Vagina (tissue), 2 donors: ENCODE measurements around the gene PPFIA2. TPM values are rescaled to one million over a fixed set of nuclear protein-coding genes. Genes with fewer than 3 reads are reported as not detected.

Source experiments
- DNase-seq, 2 donors: peaks; one replicate each; pipeline ENCODE4 v3.0.0-alpha.2; 2017; ENCODE audit errors: extremely low spot score in 2 of 2
- H3K27ac ChIP-seq: fragments of 200-600 bp; sonication (generic); one replicate; pipeline ENCODE4 v1.5.1; 2019
- H3K27me3 ChIP-seq: fragments of 200-600 bp; sonication (generic); one replicate; pipeline ENCODE4 v1.5.1; 2019
- H3K36me3 ChIP-seq, 2 donors: fragments of 200-600 bp; sonication (generic); one replicate each; pipeline ENCODE4 v1.5.1; 2017 to 2019
- H3K4me1 ChIP-seq: fragments of 200-600 bp; sonication (generic); one replicate; pipeline ENCODE4 v1.5.1; 2019
- H3K4me3 ChIP-seq, 2 donors: fragments of 200-600 bp; sonication (generic); 1 replicate in 1 of 2; 2 replicates in 1 of 2; pipeline ENCODE4 v1.5.1; 2016 to 2019
- H3K9me3 ChIP-seq: fragments of 200-600 bp; sonication (generic); one replicate; pipeline ENCODE4 v1.5.1; 2019
- CTCF ChIP-seq, 3 experiments: fragments of 450-650 bp in 2 of 3; fragments of 200-600 bp in 1 of 3; sonication (generic) in 1 of 3; IDR thresholded peaks; one replicate each; pipeline ENCODE4 v1.5.1; 2017 to 2019; ENCODE audit warnings: antibody characterized with exemption in 3 of 3, mild to moderate bottlenecking in 2 of 3, moderate library complexity in 2 of 3
- POLR2A ChIP-seq, 2 donors: fragments of 450-650 bp; IDR thresholded peaks; one replicate each; pipeline ENCODE4 v1.6.1; 2017; ENCODE audit warnings: antibody characterized with exemption in 2 of 2, mild to moderate bottlenecking in 2 of 2, moderate library complexity in 2 of 2
- POLR2AphosphoS5 ChIP-seq, 2 donors: sonication (generic); formaldehyde crosslinking; IDR thresholded peaks; one replicate each; pipeline ENCODE4 v1.9.0; 2017; ENCODE audit warnings: antibody characterized with exemption in 2 of 2, mild to moderate bottlenecking in 2 of 2, low read depth in 1 of 2; ENCODE audit not compliant: insufficient read depth in 1 of 2
- intact Hi-C: fragments of 100-400 bp; cut with DNase I; formaldehyde crosslinking; loops from one replicate; pipeline ENCODE4 v1.15.1; 2023
- total RNA-seq: library from RNA; depleted of rRNA; stranded (reverse); fragments of >200 nt; gene quantifications from one replicate; pipeline ENCODE4 v1.2.3, GENCODE V29; 2016

Gene PPFIA2
- total RNA-seq, 1 donor from 2014 or later = 5.2 TPM

- Histone ChIP-seq H3K9me3 (no peaks in the 10 kb centered on the region), H3K4me1 (no peaks in the 10 kb centered on the region), H3K4me3 (no peak overlapping the region), H3K36me3 (no peaks in the 10 kb centered on the region), H3K27ac (no peak overlapping the region), H3K27me3 (no peaks in the 10 kb centered on the region)
- intact Hi-C loops = no loop called here
- DNase-seq = no peak
- no peak for TF ChIP-seq POLR2AphosphoS5 (IDR thresholded peaks at IDR 0.05; ENCODE audit: insufficient read depth in 1 of 2, low read depth in 1 of 2)
- TF ChIP-seq CTCF (IDR thresholded peaks at IDR 0.05) = no peak
- TF ChIP-seq POLR2A (IDR thresholded peaks at IDR 0.05) = no peak
These were observed 404.7 kb downstream of the PPFIA2 start for GRCh38 chr12:81354327-81354932.

GRCh38 chr12:81350309-81350708, 408.8 kb downstream of the PPFIA2 start:
- no peak for DNase-seq
- H3K36me3 ChIP-seq = no peaks in the 10 kb centered on the region
- TF ChIP-seq POLR2A (IDR thresholded peaks at IDR 0.05) = no peak
- TF ChIP-seq POLR2AphosphoS5 (IDR thresholded peaks at IDR 0.05; ENCODE audit: insufficient read depth in 1 of 2, low read depth in 1 of 2) = no peak
- TF ChIP-seq CTCF (IDR thresholded peaks at IDR 0.05) = no peak
- no peaks in the 10 kb centered on the region for H3K27me3 ChIP-seq
- intact Hi-C loops = no loop called here
- no peaks in the 10 kb centered on the region for H3K9me3 ChIP-seq
- H3K4me3 ChIP-seq = no peak overlapping the region
- H3K4me1 ChIP-seq = no peaks in the 10 kb centered on the region
- H3K27ac ChIP-seq = no peak overlapping the region

GRCh38 chr12:81347404-81347803, 411.7 kb downstream of the PPFIA2 start:
- Histone ChIP-seq H3K36me3 (no peaks in the 10 kb centered on the region), H3K4me1 (no peaks in the 10 kb centered on the region), H3K27me3 (no peaks in the 10 kb centered on the region), H3K27ac (no peak overlapping the region), H3K4me3 (no peak overlapping the region), H3K9me3 (no peaks in the 10 kb centered on the region)
- DNase-seq = no peak
- intact Hi-C loops = no loop called here
- TF ChIP-seq POLR2AphosphoS5 (IDR thresholded peaks at IDR 0.05; ENCODE audit: insufficient read depth in 1 of 2, low read depth in 1 of 2) (no peak), CTCF (IDR thresholded peaks at IDR 0.05) (no peak), POLR2A (IDR thresholded peaks at IDR 0.05) (no peak)

GRCh38 chr12:81340910-81341309, 418.2 kb downstream of the PPFIA2 start:
- intact Hi-C loops = no loop called here
- Histone ChIP-seq H3K4me3 (no peak overlapping the region), H3K27ac (no peak overlapping the region), H3K9me3 (no peaks in the 10 kb centered on the region), H3K27me3 (no peaks in the 10 kb centered on the region), H3K36me3 (no peaks in the 10 kb centered on the region), H3K4me1 (no peaks in the 10 kb centered on the region)
- DNase-seq = no peak
- no peak for TF ChIP-seq POLR2AphosphoS5 (IDR thresholded peaks at IDR 0.05; ENCODE audit: insufficient read depth in 1 of 2, low read depth in 1 of 2)
- TF ChIP-seq POLR2A (IDR thresholded peaks at IDR 0.05) = no peak
- TF ChIP-seq CTCF (IDR thresholded peaks at IDR 0.05) = no peak

- Histone ChIP-seq H3K9me3 (no peaks in the 10 kb centered on the region), H3K27me3 (no peaks in the 10 kb centered on the region), H3K36me3 (no peaks in the 10 kb centered on the region), H3K4me3 (no peak overlapping the region), H3K27ac (no peak overlapping the region), H3K4me1 (no peaks in the 10 kb centered on the region)
- no peak for TF ChIP-seq POLR2A (IDR thresholded peaks at IDR 0.05)
- TF ChIP-seq POLR2AphosphoS5 (IDR thresholded peaks at IDR 0.05; ENCODE audit: insufficient read depth in 1 of 2, low read depth in 1 of 2) = no peak
- TF ChIP-seq CTCF (IDR thresholded peaks at IDR 0.05) = no peak
- DNase-seq = no peak
- intact Hi-C loops = no loop called here
These were observed 420.1 kb downstream of the PPFIA2 start for GRCh38 chr12:81339071-81339470.
